Stimulated activated naive CD8-positive, alpha-beta T cell treated with anti-CD3 and anti-CD28 coated beads, Interleukin-15, Interleukin-2, amounts not matched to agents 100 ng/mL and 50 ng/mL, for 24 hours (primary cell): ENCODE measurements around the gene TMEM120B.
A peak's percentile ranks its signal among the peaks of the same experiment; 100 is the strongest.
"Not testable (repeated sequence)": the region's sequence is repeated elsewhere in the genome, so short reads cannot be mapped to it uniquely, and the experiment has no call there.

Experiments used
- H3K27ac Mint-ChIP-seq: one replicate; pipeline ENCODE4 v1.8.0; 2021; ENCODE audit warnings: mild to moderate bottlenecking, mixed read lengths
- H3K27me3 Mint-ChIP-seq: one replicate; pipeline ENCODE4 v1.8.0; 2021; ENCODE audit warnings: mixed read lengths
- H3K36me3 Mint-ChIP-seq: one replicate; pipeline ENCODE4 v1.8.0; 2021; ENCODE audit warnings: low read depth, mixed read lengths
- H3K4me1 Mint-ChIP-seq: one replicate; pipeline ENCODE4 v1.8.0; 2021; ENCODE audit warnings: low read depth, mixed read lengths
- H3K4me3 Mint-ChIP-seq: one replicate; pipeline ENCODE4 v1.8.0; 2021; ENCODE audit warnings: mild to moderate bottlenecking, mixed read lengths
- H3K9me3 Mint-ChIP-seq: one replicate; pipeline ENCODE4 v1.8.0; 2021; ENCODE audit warnings: mixed read lengths

Gene TMEM120B

GRCh38 chr12:121697093-121697698 lies 15.4 kb upstream of the TMEM120B start:
- H3K27ac Mint-ChIP-seq = no peak overlapping the region
- no peak overlapping the region for H3K4me3 Mint-ChIP-seq
- H3K36me3 Mint-ChIP-seq = no peaks in the 10 kb centered on the region
- H3K9me3 Mint-ChIP-seq = no peaks in the 10 kb centered on the region
- H3K27me3 Mint-ChIP-seq = no peaks in the 10 kb centered on the region
- H3K4me1 Mint-ChIP-seq = no peaks in the 10 kb centered on the region

- not testable (repeated sequence) for H3K4me1 Mint-ChIP-seq
Measured at GRCh38 chr12:121697861-121698260, 14.7 kb upstream of the TMEM120B start.

GRCh38 chr12:121701667-121702277 lies 10.8 kb upstream of the TMEM120B start:
- H3K27ac Mint-ChIP-seq = no peak overlapping the region
- H3K36me3 Mint-ChIP-seq = no peaks in the 10 kb centered on the region
- no peaks in the 10 kb centered on the region for H3K4me1 Mint-ChIP-seq
- H3K9me3 Mint-ChIP-seq = no peaks in the 10 kb centered on the region
- no peaks in the 10 kb centered on the region for H3K27me3 Mint-ChIP-seq
- no peak overlapping the region for H3K4me3 Mint-ChIP-seq

More at GRCh38 chr12:121697861-121698260, 14.7 kb upstream of the TMEM120B start:
- not testable (repeated sequence) for H3K27me3 Mint-ChIP-seq, H3K9me3 Mint-ChIP-seq, H3K4me3 Mint-ChIP-seq, H3K27ac Mint-ChIP-seq, H3K36me3 Mint-ChIP-seq

GRCh38 chr12:121702944-121703343 lies 9.6 kb upstream of the TMEM120B start:
- Mint-ChIP-seq H3K36me3 (no peaks in the 10 kb centered on the region), H3K27me3 (no peaks in the 10 kb centered on the region), H3K4me1 (no peaks in the 10 kb centered on the region), H3K4me3 (no peak overlapping the region), H3K9me3 (no peaks in the 10 kb centered on the region), H3K27ac (no peak overlapping the region)

- no peak overlapping the region for H3K27ac Mint-ChIP-seq
- H3K27me3 Mint-ChIP-seq = no peaks in the 10 kb centered on the region
- no peaks in the 10 kb centered on the region for H3K9me3 Mint-ChIP-seq
- H3K4me3 Mint-ChIP-seq = no peak overlapping the region
- H3K4me1 Mint-ChIP-seq = no peaks in the 10 kb centered on the region
- H3K36me3 Mint-ChIP-seq = no peaks in the 10 kb centered on the region
Measured at GRCh38 chr12:121705514-121705913, 7.0 kb upstream of the TMEM120B start.

GRCh38 chr12:121708313-121709063 lies 4.1 kb upstream of the TMEM120B start:
- peaks cover 12% of the 10 kb centered on the region for H3K4me1 Mint-ChIP-seq
- H3K27ac Mint-ChIP-seq = no peak overlapping the region
- H3K27me3 Mint-ChIP-seq = no peaks in the 10 kb centered on the region
- no peak overlapping the region for H3K4me3 Mint-ChIP-seq
- H3K36me3 Mint-ChIP-seq = no peaks in the 10 kb centered on the region
- H3K9me3 Mint-ChIP-seq = no peaks in the 10 kb centered on the region

GRCh38 chr12:121709064-121709424 lies 3.5 kb upstream of the TMEM120B start:
- H3K4me1 Mint-ChIP-seq = peaks cover 18% of the 10 kb centered on the region
- not testable (repeated sequence) for H3K4me3 Mint-ChIP-seq, H3K27me3 Mint-ChIP-seq, H3K36me3 Mint-ChIP-seq, H3K27ac Mint-ChIP-seq, H3K9me3 Mint-ChIP-seq

- H3K4me3 Mint-ChIP-seq = no peak overlapping the region
- no peaks in the 10 kb centered on the region for H3K9me3 Mint-ChIP-seq
- H3K27ac Mint-ChIP-seq = no peak overlapping the region
- H3K36me3 Mint-ChIP-seq = no peaks in the 10 kb centered on the region
- H3K27me3 Mint-ChIP-seq = no peaks in the 10 kb centered on the region
- peaks cover 18% of the 10 kb centered on the region for H3K4me1 Mint-ChIP-seq
Measured at GRCh38 chr12:121709478-121709961, 3.0 kb upstream of the TMEM120B start.

- Mint-ChIP-seq H3K4me3 (peak overlapping the region; percentile 97), H3K4me1 (peaks cover 22% of the 10 kb centered on the region), H3K36me3 (peaks cover 8% of the 10 kb centered on the region), H3K9me3 (no peaks in the 10 kb centered on the region), H3K27me3 (no peaks in the 10 kb centered on the region), H3K27ac (peak overlapping the region; percentile 87)
Measured at GRCh38 chr12:121711361-121712189, 977 bp upstream of the TMEM120B start.

GRCh38 chr12:121712190-121712460 lies 427 bp upstream of the TMEM120B start:
- peaks cover 13% of the 10 kb centered on the region for H3K36me3 Mint-ChIP-seq
- no peaks in the 10 kb centered on the region for H3K9me3 Mint-ChIP-seq
- peak overlapping the region; percentile 87 for H3K27ac Mint-ChIP-seq

GRCh38 chr12:121713257-121713777 lies 765 bp downstream of the TMEM120B start:
- H3K36me3 Mint-ChIP-seq = peaks cover 16% of the 10 kb centered on the region
- peaks cover 22% of the 10 kb centered on the region for H3K4me1 Mint-ChIP-seq
- H3K4me3 Mint-ChIP-seq = peak overlapping the region; percentile 97

More at GRCh38 chr12:121712190-121712460, 427 bp upstream of the TMEM120B start:
- H3K27me3 Mint-ChIP-seq = no peaks in the 10 kb centered on the region
- peaks cover 22% of the 10 kb centered on the region for H3K4me1 Mint-ChIP-seq
- H3K4me3 Mint-ChIP-seq = peak overlapping the region; percentile 97

GRCh38 chr12:121713793-121714192 lies 1.2 kb downstream of the TMEM120B start:
- Mint-ChIP-seq H3K27ac (no peak overlapping the region), H3K9me3 (no peaks in the 10 kb centered on the region), H3K4me3 (peak overlapping the region; percentile 97), H3K27me3 (no peaks in the 10 kb centered on the region), H3K36me3 (peaks cover 17% of the 10 kb centered on the region), H3K4me1 (peaks cover 22% of the 10 kb centered on the region)

More at GRCh38 chr12:121713257-121713777, 765 bp downstream of the TMEM120B start:
- Mint-ChIP-seq H3K27me3 (no peaks in the 10 kb centered on the region), H3K27ac (peak overlapping the region; percentile 70), H3K9me3 (no peaks in the 10 kb centered on the region)

- not testable (repeated sequence) for H3K27ac Mint-ChIP-seq, H3K27me3 Mint-ChIP-seq, H3K4me3 Mint-ChIP-seq
Measured at GRCh38 chr12:121715055-121715454, 2.5 kb downstream of the TMEM120B start.

GRCh38 chr12:121715862-121716435 lies 3.4 kb downstream of the TMEM120B start:
- peaks cover 22% of the 10 kb centered on the region for H3K4me1 Mint-ChIP-seq
- no peak overlapping the region for H3K27ac Mint-ChIP-seq
- no peaks in the 10 kb centered on the region for H3K9me3 Mint-ChIP-seq
- no peak overlapping the region for H3K4me3 Mint-ChIP-seq
- H3K27me3 Mint-ChIP-seq = no peaks in the 10 kb centered on the region
- peaks cover 22% of the 10 kb centered on the region for H3K36me3 Mint-ChIP-seq

More at GRCh38 chr12:121715055-121715454, 2.5 kb downstream of the TMEM120B start:
- H3K36me3 Mint-ChIP-seq = peaks cover 20% of the 10 kb centered on the region
- H3K4me1 Mint-ChIP-seq = peaks cover 22% of the 10 kb centered on the region
- H3K9me3 Mint-ChIP-seq = not testable (repeated sequence)
